ENCODE data around the gene EBF3.

The EBF3 gene

DNA sequence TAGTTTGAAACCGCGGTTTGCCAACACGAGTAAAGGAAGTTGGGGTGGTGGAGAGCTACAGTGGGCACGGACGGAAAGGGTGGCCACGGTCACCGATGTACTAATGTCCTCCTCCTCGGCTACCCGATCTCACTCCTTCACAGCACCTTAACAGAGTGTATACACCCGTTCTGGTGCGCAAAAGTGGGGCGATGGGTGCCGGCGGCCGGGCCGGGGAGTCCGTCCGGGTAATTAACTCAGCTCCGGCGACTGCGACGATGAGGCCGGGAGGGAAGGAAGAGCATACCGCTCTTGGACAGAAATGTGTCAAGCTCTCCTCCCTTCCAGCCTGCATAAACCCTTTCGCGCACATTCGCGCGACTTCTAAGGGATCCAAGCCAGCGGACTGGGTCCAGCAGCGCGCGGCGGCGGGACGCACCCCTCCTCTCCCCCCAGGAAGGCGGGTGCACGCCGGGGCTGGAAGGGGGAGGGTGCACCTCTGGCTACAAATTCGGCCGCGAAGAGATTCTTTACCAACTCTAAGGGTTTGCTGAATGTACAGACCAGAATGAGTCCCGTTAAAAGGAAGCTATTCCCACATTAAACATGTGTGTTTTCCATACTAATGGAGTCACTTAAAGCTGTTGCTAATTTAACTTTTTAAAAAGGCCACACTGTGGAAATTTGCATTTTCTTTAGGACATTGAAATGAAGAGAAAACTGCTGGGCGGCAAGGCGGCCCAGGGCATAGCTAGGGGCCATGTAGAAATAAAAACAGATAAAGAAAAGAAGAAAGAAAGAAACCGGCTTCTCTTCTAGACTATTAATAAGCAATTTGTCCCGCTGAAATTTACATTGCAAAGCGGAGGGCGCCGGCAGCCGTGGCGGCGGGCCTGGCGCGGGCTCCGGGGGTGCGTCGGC, 6.6 kb upstream of the EBF3 start:
- no peak for DNase-seq

GRCh38 chr10:129969911-129970464, 5.9 kb upstream of the EBF3 start:
- no peak for DNase-seq

GRCh38 chr10:129969184-129969910, 5.3 kb upstream of the EBF3 start:
- no peak for DNase-seq

DNA sequence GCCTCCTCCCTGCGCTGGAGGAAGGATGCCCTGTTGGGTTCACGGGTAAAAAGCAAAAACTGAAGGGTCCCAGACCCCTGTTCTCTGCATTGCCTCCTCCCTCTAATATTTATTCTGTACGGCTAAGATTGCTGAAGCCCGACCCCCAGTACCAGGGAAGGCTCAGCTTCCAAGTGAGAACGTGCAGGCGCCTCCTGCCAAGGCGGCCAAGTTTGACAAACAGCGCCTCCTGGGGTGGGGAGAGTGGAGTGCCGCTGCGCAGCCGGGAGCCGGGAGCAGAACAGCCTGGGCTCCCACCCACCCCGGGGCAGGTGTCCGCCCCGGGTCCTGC, 4.7 kb upstream of the EBF3 start:
- no peak for DNase-seq

DNA sequence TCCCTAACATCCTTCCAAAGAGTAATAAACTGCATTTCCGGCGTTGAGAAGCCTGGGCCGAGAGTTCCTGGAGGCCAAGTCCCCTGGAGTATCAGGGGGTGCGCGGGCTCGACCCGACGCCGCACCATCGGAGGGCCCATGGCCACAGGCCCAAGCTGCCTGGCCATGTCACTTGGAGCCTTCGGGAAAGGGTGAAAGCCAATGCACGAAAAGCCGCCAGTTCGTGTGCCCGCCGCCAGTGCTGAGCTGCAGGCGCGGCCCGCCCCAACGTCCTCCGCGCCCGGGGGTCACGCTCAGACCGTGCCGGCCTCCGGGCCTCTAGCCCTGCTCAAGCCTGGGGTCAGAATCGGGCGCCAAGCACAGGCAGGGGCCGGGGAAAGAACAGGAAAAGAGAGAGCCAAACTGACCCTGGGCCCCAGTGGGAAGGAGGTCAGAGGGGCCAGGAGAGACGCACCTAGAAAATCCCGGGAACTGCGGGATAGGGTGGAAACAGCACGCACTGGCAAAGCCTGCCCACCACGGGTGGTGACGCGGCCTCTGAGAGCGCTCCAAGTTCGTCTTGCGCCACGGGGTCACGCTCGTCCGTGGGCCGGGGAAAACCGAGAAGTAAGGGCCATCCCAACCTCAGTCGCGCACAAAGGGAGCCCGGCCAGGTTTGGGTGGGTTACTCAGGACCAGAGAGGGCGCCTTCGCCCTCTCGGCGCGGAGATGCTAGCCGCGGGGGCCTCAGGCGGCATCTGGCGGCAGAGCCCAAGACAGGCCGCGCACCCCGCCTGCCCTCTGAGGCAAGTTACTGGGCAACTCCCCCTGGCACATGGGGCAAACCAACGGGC, 4.2 kb upstream of the EBF3 start:
- DNase-seq = no peak

DNA sequence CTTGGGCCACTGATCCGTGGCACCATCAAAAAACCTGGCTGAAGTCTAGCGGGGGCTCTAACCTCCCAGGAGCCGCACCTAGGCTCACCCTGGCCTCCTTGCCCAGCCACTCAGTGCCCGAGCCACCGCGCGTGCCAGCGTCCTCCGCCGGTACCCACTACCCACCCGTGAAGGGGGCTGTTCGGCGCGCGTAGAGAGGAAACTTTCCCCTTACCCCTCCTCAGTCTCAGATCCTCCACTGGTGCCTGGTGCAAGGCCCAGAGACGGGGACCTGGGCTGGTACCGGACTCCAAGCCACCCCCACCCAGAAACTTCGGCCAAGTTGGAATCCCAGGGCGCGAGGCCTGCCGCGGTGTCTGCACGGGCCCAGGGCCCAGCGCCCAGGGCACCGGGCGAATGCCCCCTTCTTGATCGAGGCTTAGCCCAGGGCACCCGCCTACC, 3.5 kb upstream of the EBF3 start:
- DNase-seq = no peak

GRCh38 chr10:129966889-129967578, 3.0 kb upstream of the EBF3 start:
- DNase-seq = no peak

DNA sequence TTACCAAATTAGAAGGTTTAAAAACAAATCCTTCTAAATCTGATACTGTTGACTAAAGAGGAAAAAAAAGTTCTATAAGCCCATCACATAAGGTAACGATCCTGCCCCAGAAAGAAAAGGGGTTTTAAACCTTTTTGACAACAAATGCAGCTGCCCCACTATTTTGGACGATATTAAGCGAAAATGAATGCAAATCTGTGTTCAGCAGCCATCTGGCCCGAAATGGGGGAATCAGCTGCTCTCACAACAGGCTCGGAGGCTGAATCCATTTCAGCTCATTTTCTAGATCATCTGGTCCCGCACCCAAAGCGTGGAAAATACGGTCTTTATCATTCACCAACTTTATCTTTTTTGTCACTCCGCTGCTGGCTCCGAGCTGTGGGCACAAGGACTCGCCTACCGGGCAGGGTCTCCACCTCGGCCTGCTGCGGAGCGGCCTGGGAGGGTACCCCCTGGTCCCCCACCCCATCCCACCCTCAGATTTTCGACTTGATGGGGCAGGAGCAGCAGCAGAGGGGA, 2.4 kb upstream of the EBF3 start:
- no peak for DNase-seq

GRCh38 chr10:129965959-129966358, 1.9 kb upstream of the EBF3 start:
- DNase-seq = no peak

GRCh38 chr10:129965425-129965808, 1.3 kb upstream of the EBF3 start:
- DNase-seq = no peak

DNA sequence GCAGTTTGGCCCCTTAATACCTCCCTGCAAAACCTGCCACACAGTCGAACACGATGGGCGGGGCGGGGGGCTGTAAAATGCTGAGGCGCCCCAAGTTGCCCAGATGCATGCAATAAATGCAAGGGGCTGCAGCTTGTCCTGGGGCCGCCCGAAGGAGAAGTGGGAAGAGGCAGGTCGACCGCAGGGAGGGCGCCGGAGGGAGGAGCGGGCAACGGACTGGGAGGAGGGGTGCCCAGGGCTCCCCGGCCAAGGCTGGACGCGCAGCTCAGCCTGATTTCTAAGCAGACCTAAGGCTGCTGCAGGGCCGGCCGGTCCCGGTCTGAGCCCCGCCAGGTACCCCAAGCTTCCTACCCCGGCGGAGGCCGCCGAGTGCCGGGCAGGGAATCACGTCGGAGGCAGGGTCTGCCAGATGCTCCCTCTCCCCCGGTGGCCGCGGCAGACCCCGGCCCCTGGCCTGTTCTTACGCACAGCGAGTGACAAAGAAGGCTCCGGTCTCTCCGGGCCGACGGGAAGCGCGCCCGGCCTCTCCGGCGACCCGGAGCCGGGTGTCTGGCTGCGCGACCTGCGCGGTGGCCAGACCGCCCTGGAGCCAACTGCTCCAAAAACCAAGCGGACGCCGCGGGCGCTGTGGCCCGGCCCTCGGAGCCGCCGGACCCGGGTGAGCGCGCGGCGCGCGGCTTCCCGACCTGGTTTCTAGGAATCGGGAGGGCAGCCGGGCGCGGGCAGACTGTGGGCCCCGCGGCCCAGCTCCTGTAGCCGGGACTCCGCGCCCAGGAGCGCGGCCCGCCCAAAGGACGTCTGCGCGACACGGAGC, 744 bp upstream of the EBF3 start:
- no peak for DNase-seq

DNA sequence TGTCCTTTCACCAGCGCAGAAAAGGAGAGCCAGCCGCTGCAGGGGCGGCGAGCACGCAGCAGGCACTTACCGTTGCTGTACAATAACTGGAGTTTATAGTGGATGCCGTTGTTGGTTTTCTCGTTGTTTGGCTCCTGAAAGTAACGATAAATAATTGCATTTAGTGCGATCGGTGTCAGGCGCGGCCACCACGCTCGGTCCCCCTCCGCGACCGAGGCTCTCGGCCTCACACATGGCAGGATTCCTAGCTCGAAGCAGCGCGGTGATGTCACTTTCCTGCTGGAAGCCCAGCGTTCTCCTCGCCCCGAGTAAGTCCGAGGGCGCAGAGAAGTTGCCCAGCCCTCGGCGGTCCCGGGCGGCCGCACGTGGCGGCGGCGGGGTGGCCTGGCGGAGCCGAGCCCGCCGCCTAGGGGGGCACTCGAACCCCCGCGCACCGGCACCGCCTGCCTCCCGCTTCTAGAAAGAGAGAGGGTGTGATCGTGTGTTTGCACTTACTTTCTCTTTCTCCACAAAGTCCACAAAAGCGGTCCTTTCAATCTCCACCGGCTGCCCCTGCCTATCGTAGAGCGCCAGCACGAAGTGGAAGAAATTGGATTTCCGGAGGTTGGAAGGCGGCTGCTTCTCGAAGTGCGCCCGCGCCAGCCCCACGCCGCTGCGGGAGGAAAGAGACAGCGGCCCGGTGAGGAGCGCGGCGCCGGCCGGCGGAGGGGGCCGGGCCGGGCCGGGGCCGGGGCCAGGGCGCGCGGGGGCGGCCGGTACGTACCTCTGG, 1.0 kb downstream of the EBF3 start:
- peak in 1 of 2 donors; percentile 10 for DNase-seq

DNA sequence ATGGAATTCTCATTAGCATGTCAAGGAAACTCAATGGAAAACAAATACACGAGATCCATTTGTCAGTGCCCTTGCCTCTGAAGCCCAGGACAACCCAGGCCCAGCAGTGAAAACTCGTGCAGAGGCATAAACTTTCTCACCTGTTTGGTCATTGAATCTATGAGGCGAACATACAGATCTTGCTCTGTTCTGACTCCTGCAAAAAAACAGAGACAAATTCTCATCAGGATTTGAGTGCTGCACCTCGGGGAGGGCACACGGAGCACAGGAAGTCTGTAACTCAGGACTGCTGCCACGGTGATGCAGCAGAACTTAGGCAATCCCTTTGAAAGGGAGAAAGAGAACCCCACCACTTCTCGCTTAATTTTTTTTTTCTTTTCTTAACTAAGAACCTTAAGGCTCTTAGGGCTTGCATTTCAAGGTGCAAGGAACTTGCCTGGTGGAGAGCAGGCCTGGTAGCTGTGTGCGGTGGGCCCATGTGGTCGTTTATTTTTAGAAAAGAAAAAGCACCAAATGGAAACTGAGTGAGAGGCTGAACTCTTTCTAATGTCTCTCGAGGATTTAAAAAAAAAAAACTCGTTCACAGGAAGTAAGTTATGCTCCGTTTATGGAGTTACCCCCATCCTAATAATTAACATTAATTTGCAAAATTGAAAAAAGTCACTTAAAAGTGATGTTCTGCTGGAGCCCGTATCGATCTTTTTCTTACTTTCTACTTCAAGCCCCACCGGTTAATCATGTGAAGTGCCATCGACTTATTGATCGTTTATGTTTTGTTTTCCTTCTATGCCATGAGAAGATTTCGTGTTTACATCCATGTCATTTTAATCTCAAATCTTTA, 1.8 kb downstream of the EBF3 start:
- no peak for DNase-seq

GRCh38 chr10:129961157-129961701, 2.8 kb downstream of the EBF3 start:
- DNase-seq = no peak

GRCh38 chr10:129960481-129961156, 3.5 kb downstream of the EBF3 start:
- DNase-seq = no peak

DNA sequence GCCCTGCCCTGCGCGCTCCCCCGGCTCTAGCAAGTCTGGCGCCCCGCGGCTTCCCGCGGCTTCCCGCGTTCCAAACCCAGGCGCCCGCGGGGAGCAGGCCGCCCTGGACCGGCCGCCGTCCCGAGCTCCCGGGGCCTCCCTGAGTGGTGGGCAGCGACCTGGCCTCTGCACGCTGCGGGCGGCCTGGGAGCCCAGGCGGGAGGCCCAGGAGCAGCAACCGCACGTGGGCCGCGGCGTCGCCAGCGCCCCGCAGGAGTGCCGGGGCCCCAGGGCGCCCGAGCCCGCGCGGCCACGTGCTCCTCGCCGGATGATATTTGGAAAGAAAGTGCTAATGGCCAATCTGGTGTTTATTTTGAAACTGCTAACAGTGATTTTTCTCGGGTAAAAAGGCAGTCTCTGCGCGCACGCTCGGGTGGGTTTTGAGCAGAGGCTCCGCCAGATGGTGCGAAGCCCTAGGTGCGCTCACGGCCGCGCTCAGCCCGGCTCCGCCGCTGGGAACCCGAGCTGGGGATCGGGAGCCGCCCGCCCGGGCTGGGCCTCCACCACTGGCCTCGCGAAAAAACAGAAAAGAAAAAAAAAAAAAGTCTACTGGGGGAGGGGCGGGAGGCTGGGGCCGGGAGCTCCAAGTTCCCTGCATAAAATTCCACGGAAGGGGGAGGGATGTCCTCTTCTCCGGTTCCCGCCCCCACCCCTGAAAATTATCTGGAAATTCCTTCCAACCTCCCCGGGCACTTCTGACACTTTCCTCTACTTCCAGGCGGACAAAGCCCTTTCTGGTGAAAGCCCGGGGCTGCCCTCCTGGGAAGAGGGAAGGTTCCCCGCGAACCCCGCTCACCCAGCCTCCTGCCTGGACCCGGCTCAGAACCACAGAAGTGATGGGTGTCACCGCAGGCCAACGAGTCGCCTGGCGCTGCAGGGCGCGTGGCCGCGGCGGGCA, 4.3 kb downstream of the EBF3 start:
- DNase-seq = no peak

All from CD4-positive, alpha-beta T cell treated with Interleukin-1 beta for 1 hour (primary cell).